ENCODE measurements around the gene RUFY4. TPM values are rescaled to one million over a fixed set of nuclear protein-coding genes. Genes with fewer than 3 reads are reported as not detected.

Gene RUFY4
- total RNA-seq, 4 donors from 2014 or later, result 0.25 TPM; not detected in 3

- DNase-seq, result peak in 1 of 2 donors; percentile 12
- Histone ChIP-seq H3K36me3 (no peaks in the 10 kb centered on the region), H3K27ac (peak overlapping the region; percentile 95 to 99 (median 98)), H3K9me3 (no peaks in the 10 kb centered on the region), H3K4me1 (peaks cover 72 to 81% of the 10 kb centered on the region in 2 donors), H3K4me3 (no peak overlapping the region), H3K27me3 (no peaks in the 10 kb centered on the region)
- no peak for TF ChIP-seq POLR2A (IDR thresholded peaks at IDR 0.05)
- TF ChIP-seq CTCF (IDR thresholded peaks at IDR 0.05 in 4 of 5, conservative IDR thresholded peaks at IDR 0.05 in 1 of 5), result no peak
- in situ Hi-C loops (cut with MboI; ENCODE audit: low sequenced_read_pairs in 4 of 4), result no loop called here
- ATAC-seq, result no peak
- intact Hi-C loops (cut with DNase I; ENCODE audit: low total_unique reads), result loop anchor here (10.0 kb wide), 1 partner anchor 1340 kb away; no protein-coding TSS in a partner anchor
Observed at GRCh38 chr2:218024336-218024735, 44.7 kb upstream of the RUFY4 start.

GRCh38 chr2:218024871-218025270, 44.2 kb upstream of the RUFY4 start:
- Histone ChIP-seq H3K27me3 (no peaks in the 10 kb centered on the region), H3K4me3 (no peak overlapping the region), H3K27ac (peak overlapping the region; percentile 95 to 99 (median 98)), H3K9me3 (no peaks in the 10 kb centered on the region), H3K36me3 (no peaks in the 10 kb centered on the region), H3K4me1 (peaks cover 73 to 80% of the 10 kb centered on the region in 2 donors)
- ATAC-seq, result no peak
- TF ChIP-seq POLR2A (IDR thresholded peaks at IDR 0.05), result no peak
- TF ChIP-seq CTCF (IDR thresholded peaks at IDR 0.05 in 4 of 5, conservative IDR thresholded peaks at IDR 0.05 in 1 of 5), result no peak
- DNase-seq, result peak in 1 of 2 donors; percentile 12
- intact Hi-C loops (cut with DNase I; ENCODE audit: low total_unique reads), result loop anchor here (10.0 kb wide), 1 partner anchor 1340 kb away; no protein-coding TSS in a partner anchor
- in situ Hi-C loops (cut with MboI; ENCODE audit: low sequenced_read_pairs in 4 of 4), result no loop called here

- ATAC-seq (no peak), DNase-seq (peak in 1 of 2 donors; percentile 6)
- no peak overlapping the region for H3K4me3 ChIP-seq
- intact Hi-C loops (cut with DNase I; ENCODE audit: low total_unique reads) (loop anchor here (10.0 kb wide), 1 partner anchor 1341 kb away; no protein-coding TSS in a partner anchor), in situ Hi-C loops (cut with MboI; ENCODE audit: low sequenced_read_pairs in 4 of 4) (no loop called here)
- peaks cover 62 to 67% of the 10 kb centered on the region in 2 donors for H3K4me1 ChIP-seq
- H3K36me3 ChIP-seq, result no peaks in the 10 kb centered on the region
- H3K9me3 ChIP-seq, result no peaks in the 10 kb centered on the region
- peak overlapping the region; percentile 2 to 60 (median 34) for H3K27ac ChIP-seq
- TF ChIP-seq POLR2A (IDR thresholded peaks at IDR 0.05) (no peak), CTCF (IDR thresholded peaks at IDR 0.05 in 4 of 5, conservative IDR thresholded peaks at IDR 0.05 in 1 of 5) (no peak)
- H3K27me3 ChIP-seq, result no peaks in the 10 kb centered on the region
Observed at GRCh38 chr2:218026244-218026643, 42.8 kb upstream of the RUFY4 start.

- peak in 1 of 2 donors; percentile 60 for DNase-seq
- Histone ChIP-seq H3K27me3 (no peaks in the 10 kb centered on the region), H3K36me3 (no peaks in the 10 kb centered on the region), H3K4me3 (no peak overlapping the region), H3K9me3 (no peaks in the 10 kb centered on the region), H3K4me1 (peaks cover 56 to 61% of the 10 kb centered on the region in 2 donors), H3K27ac (peak overlapping the region; percentile 2 to 60 (median 34))
- ATAC-seq, result peak in 1 of 2 donors; percentile 21
- intact Hi-C loops (cut with DNase I; ENCODE audit: low total_unique reads) (loop anchor here (10.0 kb wide), 1 partner anchor 1342 kb away; no protein-coding TSS in a partner anchor), in situ Hi-C loops (cut with MboI; ENCODE audit: low sequenced_read_pairs in 4 of 4) (no loop called here)
- TF ChIP-seq CTCF (IDR thresholded peaks at IDR 0.05 in 4 of 5, conservative IDR thresholded peaks at IDR 0.05 in 1 of 5) (no peak), POLR2A (IDR thresholded peaks at IDR 0.05) (no peak)
Observed at GRCh38 chr2:218026676-218027425, 42.2 kb upstream of the RUFY4 start.
